Neural progenitor cell (in vitro differentiated cells): ENCODE results near the gene DOK3. TPM values are rescaled to one million over a fixed set of nuclear protein-coding genes. Genes with fewer than 3 reads are reported as not detected.
A peak's percentile ranks its signal among the peaks of the same experiment; 100 is the strongest.

Source experiments
- DNase-seq: peaks from one replicate; pipeline ENCODE4 v3.0.0-alpha.2; 2016; ENCODE audit warnings: low spot score
- H2AFZ ChIP-seq: fragments of 200-600 bp; sonication (generic); replicated peaks from 2 replicates; pipeline ENCODE4 v1.6.1; 2016; ENCODE audit warnings: antibody characterized with exemption
- H3F3A ChIP-seq: fragments of 200-600 bp; sonication (generic); 2 replicates; pipeline ENCODE4 v1.6.1; 2016; ENCODE audit warnings: antibody characterized with exemption, low read depth
- H3K27ac ChIP-seq: fragments of 200-600 bp; sonication (generic); 2 replicates; pipeline ENCODE4 v1.5.1; 2016; ENCODE audit warnings: mild to moderate bottlenecking
- H3K27me3 ChIP-seq: fragments of 200-600 bp; sonication (generic); 2 replicates; pipeline ENCODE4 v1.6.1; 2016; ENCODE audit warnings: mild to moderate bottlenecking, moderate library complexity
- H3K36me3 ChIP-seq: fragments of 200-600 bp; sonication (generic); 2 replicates; pipeline ENCODE4 v1.5.1; 2016
- H3K4me1 ChIP-seq: fragments of 200-600 bp; sonication (generic); 2 replicates; pipeline ENCODE4 v1.6.1; 2016; ENCODE audit warnings: mixed run types
- H3K4me2 ChIP-seq: fragments of 200-600 bp; sonication (generic); 2 replicates; pipeline ENCODE4 v1.6.1; 2016
- H3K4me3 ChIP-seq: fragments of 200-600 bp; sonication (generic); 2 replicates; pipeline ENCODE4 v1.5.1; 2016
- H3K79me2 ChIP-seq: fragments of 200-600 bp; sonication (generic); 2 replicates; pipeline ENCODE4 v1.6.1; 2016; ENCODE audit warnings: low read depth
- H3K9ac ChIP-seq: fragments of 200-600 bp; sonication (generic); 2 replicates; pipeline ENCODE4 v1.6.1; 2016
- H3K9me3 ChIP-seq: fragments of 200-600 bp; sonication (generic); 2 replicates; pipeline ENCODE4 v1.5.1; 2016; ENCODE audit warnings: low read depth
- H4K20me1 ChIP-seq: fragments of 200-600 bp; sonication (generic); 2 replicates; pipeline ENCODE4 v1.6.1; 2016; ENCODE audit warnings: low read depth
- H3K27ac Mint-ChIP-seq: 3 replicates; pipeline ENCODE4 v1.8.0; 2021; ENCODE audit warnings: mixed read lengths
- H3K27me3 Mint-ChIP-seq: 2 replicates; pipeline ENCODE4 v1.8.0; 2022; ENCODE audit warnings: low read depth, mild to moderate bottlenecking, inconsistent platforms, moderate library complexity, mixed read lengths; ENCODE audit not compliant: insufficient read depth
- H3K36me3 Mint-ChIP-seq: 3 replicates; pipeline ENCODE4 v1.8.0; 2021; ENCODE audit warnings: mixed read lengths
- H3K4me1 Mint-ChIP-seq: 3 replicates; pipeline ENCODE4 v1.8.0; 2021; ENCODE audit warnings: mixed read lengths
- H3K4me3 Mint-ChIP-seq: 3 replicates; pipeline ENCODE4 v1.8.0; 2021; ENCODE audit warnings: mild to moderate bottlenecking, moderate library complexity, mixed read lengths
- H3K9me3 Mint-ChIP-seq: 3 replicates; pipeline ENCODE4 v1.8.0; 2020; ENCODE audit warnings: mixed read lengths
- CTCF ChIP-seq: fragments of 200-600 bp; sonication (generic); IDR thresholded peaks from 2 replicates; pipeline ENCODE4 v1.5.1; 2017; ENCODE audit warnings: antibody characterized with exemption, mild to moderate bottlenecking
- EZH2 ChIP-seq: fragments of 200-600 bp; sonication (generic); IDR thresholded peaks from 2 replicates; pipeline ENCODE4 v1.6.1; 2017; ENCODE audit warnings: antibody characterized with exemption, mild to moderate bottlenecking, moderate library complexity
- EZH2phosphoT487 ChIP-seq: fragments of 200-600 bp; sonication (generic); IDR thresholded peaks from 2 replicates; pipeline ENCODE4 v1.6.1; 2017; ENCODE audit warnings: antibody characterized with exemption
- total RNA-seq: library from RNA; depleted of rRNA; stranded (reverse); fragments of >200 nt; gene quantifications from 2 replicates; pipeline ENCODE4 v1.2.3, GENCODE V29; 2015; ENCODE audit warnings: low replicate concordance

DOK3 gene
- total RNA-seq, 1 donor from 2014 or later: 0.54 TPM

- Histone ChIP-seq H3K27ac (no peak overlapping the region), H3F3A (peaks cover 37% of the 10 kb centered on the region), H4K20me1 (peaks cover 22% of the 10 kb centered on the region), H2AFZ (no peak overlapping the region), H3K4me3 (peak overlapping the region; percentile 57), H3K36me3 (no peaks in the 10 kb centered on the region), H3K9ac (no peak overlapping the region), H3K9me3 (no peaks in the 10 kb centered on the region), H3K4me2 (peak overlapping the region; percentile 76), H3K79me2 (peaks cover 30% of the 10 kb centered on the region), H3K27me3 (peaks cover 21% of the 10 kb centered on the region), H3K4me1 (peaks cover 36% of the 10 kb centered on the region)
- H3K36me3 Mint-ChIP-seq: peaks cover 5% of the 10 kb centered on the region
- H3K4me1 Mint-ChIP-seq: peaks cover 63% of the 10 kb centered on the region
- no peaks in the 10 kb centered on the region for H3K9me3 Mint-ChIP-seq
- no peak for TF ChIP-seq CTCF
- TF ChIP-seq EZH2phosphoT487: peak; percentile 20
- no peak for TF ChIP-seq EZH2
- peak; percentile 81 for DNase-seq
- peak overlapping the region; percentile 80 for H3K4me3 Mint-ChIP-seq
- no peak overlapping the region for H3K27ac Mint-ChIP-seq
- H3K27me3 Mint-ChIP-seq: peaks cover 19% of the 10 kb centered on the region
Measured at GRCh38 chr5:177498013-177498787, 11.4 kb downstream of the DOK3 start.

GRCh38 chr5:177497292-177498012 lies 12.2 kb downstream of the DOK3 start, which contains the start of gene PDLIM7:
PDLIM7 (minus strand) TSS chr5:177497604; CDS start chr5:177496512, 1,092 bp downstream.
- no peaks in the 10 kb centered on the region for H3K36me3 ChIP-seq
- H3K4me2 ChIP-seq: peak within 1 kb of the TSS; percentile 85
- Mint-ChIP-seq H3K27ac (peak within 1 kb of the TSS; percentile 99), H3K9me3 (no peaks in the 10 kb centered on the region), H3K36me3 (peaks cover 11% of the 10 kb centered on the region), H3K4me1 (peaks cover 65% of the 10 kb centered on the region), H3K27me3 (peaks cover 20% of the 10 kb centered on the region), H3K4me3 (peak within 1 kb of the TSS; percentile 88)
- no peaks in the 10 kb centered on the region for H3K9me3 ChIP-seq
- peaks cover 31% of the 10 kb centered on the region for H3K79me2 ChIP-seq
- H4K20me1 ChIP-seq: peaks cover 28% of the 10 kb centered on the region
- H3K27ac ChIP-seq: peak within 1 kb of the TSS; percentile 81
- H3F3A ChIP-seq: peaks cover 45% of the 10 kb centered on the region
- TF ChIP-seq EZH2phosphoT487: no peak
- TF ChIP-seq CTCF: peak; percentile 6
- H3K4me3 ChIP-seq: peak within 1 kb of the TSS; percentile 57
- H3K9ac ChIP-seq: peak within 1 kb of the TSS; percentile 24
- no peak within 1 kb of the TSS for H2AFZ ChIP-seq
- DNase-seq: peak; percentile 98
- H3K4me1 ChIP-seq: peaks cover 36% of the 10 kb centered on the region
- peaks cover 21% of the 10 kb centered on the region for H3K27me3 ChIP-seq

- H3F3A ChIP-seq: peaks cover 45% of the 10 kb centered on the region
- peaks cover 11% of the 10 kb centered on the region for H3K36me3 Mint-ChIP-seq
- H3K27me3 Mint-ChIP-seq: peaks cover 20% of the 10 kb centered on the region
- peak; percentile 97 for DNase-seq
- TF ChIP-seq CTCF: no peak
- TF ChIP-seq EZH2phosphoT487: no peak
- no peak for TF ChIP-seq EZH2
- H3K79me2 ChIP-seq: peaks cover 31% of the 10 kb centered on the region
- H3K4me3 ChIP-seq: peak overlapping the region; percentile 57
- H3K4me2 ChIP-seq: peak overlapping the region; percentile 85
- H3K27ac ChIP-seq: peak overlapping the region; percentile 81
- peak overlapping the region; percentile 99 for H3K27ac Mint-ChIP-seq
- peaks cover 59% of the 10 kb centered on the region for H3K4me1 Mint-ChIP-seq
- no peaks in the 10 kb centered on the region for H3K36me3 ChIP-seq
- peak overlapping the region; percentile 24 for H3K9ac ChIP-seq
- peaks cover 21% of the 10 kb centered on the region for H3K27me3 ChIP-seq
- peaks cover 34% of the 10 kb centered on the region for H4K20me1 ChIP-seq
- peaks cover 36% of the 10 kb centered on the region for H3K4me1 ChIP-seq
- no peaks in the 10 kb centered on the region for H3K9me3 Mint-ChIP-seq
- no peaks in the 10 kb centered on the region for H3K9me3 ChIP-seq
- peak overlapping the region; percentile 88 for H3K4me3 Mint-ChIP-seq
- no peak overlapping the region for H2AFZ ChIP-seq
Measured at GRCh38 chr5:177496727-177497291, 12.8 kb downstream of the DOK3 start.
